Skeletal muscle satellite cell (primary cell): Measurements from ENCODE around the gene TTC7B.

ENCODE experiments used
- H3K27me3 ChIP-seq: 2 replicates; pipeline ENCODE4 v1.7.0; 2013; ENCODE audit warnings: low read length; ENCODE audit not compliant: control insufficient read depth, insufficient read depth
- H3K36me3 ChIP-seq: 2 replicates; pipeline ENCODE4 v1.7.0; 2013; ENCODE audit warnings: mild to moderate bottlenecking, control low read depth, low read length; ENCODE audit not compliant: insufficient read depth
- H3K4me1 ChIP-seq: 2 replicates; pipeline ENCODE4 v1.7.0; 2013; ENCODE audit warnings: low read length; ENCODE audit not compliant: control insufficient read depth, insufficient read depth
- H3K4me2 ChIP-seq: 2 replicates; pipeline ENCODE4 v1.7.0; 2013; ENCODE audit warnings: mild to moderate bottlenecking, low read length
- H3K4me3 ChIP-seq: 2 replicates; pipeline ENCODE4 v1.7.0; 2013; ENCODE audit warnings: low read length
- H3K9ac ChIP-seq: 2 replicates; pipeline ENCODE4 v1.7.0; 2013; ENCODE audit warnings: mild to moderate bottlenecking, low read depth, low read length, moderate library complexity
- H3K9me3 ChIP-seq: replicated peaks from 2 replicates; pipeline ENCODE4 v1.7.0; 2013; ENCODE audit warnings: mild to moderate bottlenecking, control low read depth, low read length

TTC7B gene

DNA sequence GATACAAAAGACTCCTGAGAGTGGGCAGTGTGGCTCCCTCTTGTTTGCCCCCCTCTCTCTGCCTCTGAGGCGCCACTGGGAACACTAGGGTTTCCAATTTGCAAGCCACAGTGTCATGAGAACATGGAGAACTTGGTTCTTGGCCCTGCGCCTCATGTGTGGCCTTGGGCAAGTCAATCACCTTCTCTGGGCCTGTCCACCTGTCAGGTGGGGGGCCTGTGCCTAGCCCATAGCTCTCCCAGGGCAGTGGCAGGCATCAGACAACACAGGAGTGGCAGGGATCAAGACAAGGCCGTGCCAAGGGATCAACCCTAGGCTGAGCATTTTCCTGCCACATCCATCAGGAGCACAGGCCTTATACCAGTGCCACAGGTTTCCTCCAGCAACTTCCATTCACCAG, 234.1 kb downstream of the TTC7B start:
- no peak overlapping the region for H3K4me3 ChIP-seq
- H3K9me3 ChIP-seq: no peaks in the 10 kb centered on the region
- H3K4me2 ChIP-seq: no peak overlapping the region
- H3K36me3 ChIP-seq: no peaks in the 10 kb centered on the region
- no peaks in the 10 kb centered on the region for H3K27me3 ChIP-seq
- H3K4me1 ChIP-seq: no peaks in the 10 kb centered on the region
- H3K9ac ChIP-seq: no peak overlapping the region

DNA sequence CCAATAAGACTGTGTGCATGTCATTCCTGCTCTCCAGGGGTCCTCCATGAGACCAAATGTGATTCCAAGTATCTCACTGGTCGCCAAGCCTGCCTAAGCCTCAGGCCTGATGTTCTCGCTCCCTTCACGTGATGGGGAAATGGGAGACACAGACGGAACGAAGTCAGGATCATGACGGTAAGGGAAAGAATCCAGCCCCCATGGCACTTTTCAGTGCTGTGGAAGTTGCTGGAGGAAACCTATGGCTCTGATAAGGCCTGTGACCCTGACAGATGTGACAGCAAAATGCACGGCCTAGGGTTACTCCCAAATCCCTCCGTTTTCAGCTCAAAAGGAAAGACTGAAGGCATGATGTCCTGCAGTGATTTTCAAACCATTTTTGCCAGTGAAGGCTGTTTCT, 234.5 kb downstream of the TTC7B start:
- no peaks in the 10 kb centered on the region for H3K36me3 ChIP-seq

DNA sequence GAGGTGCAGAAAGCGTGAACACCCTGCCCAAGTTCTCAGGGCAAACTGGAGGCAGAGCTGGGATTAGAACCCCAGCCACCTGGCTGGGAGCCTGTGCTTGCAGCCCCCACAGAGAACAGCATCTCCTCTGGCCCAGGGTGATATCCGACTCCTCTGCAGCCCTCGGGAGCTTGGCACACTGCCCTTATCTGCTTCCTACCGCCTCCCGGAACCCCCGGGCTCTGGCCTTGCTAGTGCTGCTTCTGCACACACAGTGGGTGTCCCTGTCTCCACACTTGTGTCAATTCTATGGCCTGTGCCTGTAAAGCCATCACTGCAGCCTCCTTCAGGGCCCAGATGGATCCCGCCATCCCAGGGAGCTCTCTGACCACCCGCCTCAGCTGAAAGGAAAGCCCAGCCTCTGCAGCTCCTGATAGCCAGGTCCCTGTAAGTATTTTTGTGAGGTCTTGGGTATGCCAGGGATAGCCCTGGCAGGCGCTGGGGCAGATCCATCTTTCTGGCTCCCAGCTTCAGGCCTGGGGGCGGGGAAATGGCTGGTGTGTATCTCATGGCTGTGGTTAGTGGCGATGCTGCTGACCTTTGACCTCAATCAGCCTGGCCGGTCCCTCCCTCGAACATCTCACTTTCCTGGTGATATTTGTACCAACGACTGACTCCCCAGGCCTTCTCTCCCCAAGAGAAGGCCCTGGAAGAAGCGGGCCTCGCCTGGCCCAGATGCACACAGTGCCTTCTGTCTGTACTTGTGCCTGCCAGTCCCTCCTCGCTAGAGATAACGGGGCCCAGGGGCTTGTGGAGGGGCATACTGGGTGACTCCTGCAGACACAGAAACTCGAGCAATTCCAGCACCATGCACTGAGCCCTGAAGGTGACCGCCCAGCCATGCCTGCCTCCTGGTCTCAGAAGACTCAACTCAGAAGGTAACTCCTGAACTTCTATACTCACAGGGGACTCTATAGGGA, 235.6 kb downstream of the TTC7B start:
- Histone ChIP-seq H3K4me2 (no peak overlapping the region), H3K9me3 (no peaks in the 10 kb centered on the region), H3K36me3 (no peaks in the 10 kb centered on the region), H3K27me3 (no peaks in the 10 kb centered on the region), H3K4me1 (no peaks in the 10 kb centered on the region), H3K4me3 (no peak overlapping the region), H3K9ac (no peak overlapping the region)

More for the DNA sequence above, 234.5 kb downstream of the TTC7B start:
- H3K4me3 ChIP-seq: no peak overlapping the region
- no peaks in the 10 kb centered on the region for H3K9me3 ChIP-seq
- H3K27me3 ChIP-seq: no peaks in the 10 kb centered on the region
- H3K4me2 ChIP-seq: no peak overlapping the region
- no peaks in the 10 kb centered on the region for H3K4me1 ChIP-seq
- H3K9ac ChIP-seq: no peak overlapping the region

DNA sequence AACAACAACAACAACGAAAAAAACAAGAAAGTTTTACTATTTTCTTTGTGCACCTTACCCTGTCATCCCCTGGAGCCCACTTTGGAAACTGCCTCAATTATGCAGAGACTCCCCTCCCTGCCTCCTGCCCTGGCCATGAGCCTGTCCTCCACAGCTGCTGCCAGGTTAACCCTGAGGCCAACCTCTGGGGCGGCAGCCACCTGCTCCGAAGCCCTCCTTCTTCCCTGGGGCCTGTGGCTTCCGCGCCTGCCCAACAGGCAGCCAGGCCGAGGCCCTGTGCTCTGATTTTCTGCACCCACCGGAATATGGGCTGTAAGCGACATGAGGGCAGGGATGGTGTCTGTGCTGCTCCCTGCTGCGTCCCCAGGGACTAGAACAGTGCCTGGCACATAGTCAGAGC, 236.4 kb downstream of the TTC7B start:
- Histone ChIP-seq H3K9me3 (no peaks in the 10 kb centered on the region), H3K36me3 (no peaks in the 10 kb centered on the region), H3K9ac (no peak overlapping the region), H3K27me3 (no peaks in the 10 kb centered on the region), H3K4me2 (no peak overlapping the region), H3K4me1 (no peaks in the 10 kb centered on the region), H3K4me3 (no peak overlapping the region)

DNA sequence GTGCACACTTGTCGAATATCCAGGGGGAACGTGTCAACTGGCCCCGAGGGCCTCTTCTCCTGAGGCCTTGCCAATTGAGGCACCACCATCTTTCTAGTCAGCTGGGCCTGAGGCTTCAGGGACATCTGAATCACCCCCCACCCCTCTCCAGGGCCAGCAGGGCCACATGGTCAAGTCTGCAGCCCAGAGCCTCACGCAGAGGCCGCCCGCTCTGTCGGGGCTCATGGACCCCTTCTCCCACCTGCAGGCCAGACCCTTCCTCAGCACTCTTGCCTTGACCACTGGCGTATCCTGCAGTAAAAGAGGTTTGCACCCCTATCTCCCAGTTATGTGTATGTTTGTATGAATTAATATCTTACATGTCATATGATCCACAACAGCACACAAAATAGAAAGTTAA, 237.1 kb downstream of the TTC7B start:
- no peak overlapping the region for H3K4me2 ChIP-seq
- H3K4me1 ChIP-seq: no peaks in the 10 kb centered on the region
- H3K9me3 ChIP-seq: no peaks in the 10 kb centered on the region
- H3K36me3 ChIP-seq: no peaks in the 10 kb centered on the region
- no peak overlapping the region for H3K9ac ChIP-seq
- no peaks in the 10 kb centered on the region for H3K27me3 ChIP-seq
- H3K4me3 ChIP-seq: no peak overlapping the region

DNA sequence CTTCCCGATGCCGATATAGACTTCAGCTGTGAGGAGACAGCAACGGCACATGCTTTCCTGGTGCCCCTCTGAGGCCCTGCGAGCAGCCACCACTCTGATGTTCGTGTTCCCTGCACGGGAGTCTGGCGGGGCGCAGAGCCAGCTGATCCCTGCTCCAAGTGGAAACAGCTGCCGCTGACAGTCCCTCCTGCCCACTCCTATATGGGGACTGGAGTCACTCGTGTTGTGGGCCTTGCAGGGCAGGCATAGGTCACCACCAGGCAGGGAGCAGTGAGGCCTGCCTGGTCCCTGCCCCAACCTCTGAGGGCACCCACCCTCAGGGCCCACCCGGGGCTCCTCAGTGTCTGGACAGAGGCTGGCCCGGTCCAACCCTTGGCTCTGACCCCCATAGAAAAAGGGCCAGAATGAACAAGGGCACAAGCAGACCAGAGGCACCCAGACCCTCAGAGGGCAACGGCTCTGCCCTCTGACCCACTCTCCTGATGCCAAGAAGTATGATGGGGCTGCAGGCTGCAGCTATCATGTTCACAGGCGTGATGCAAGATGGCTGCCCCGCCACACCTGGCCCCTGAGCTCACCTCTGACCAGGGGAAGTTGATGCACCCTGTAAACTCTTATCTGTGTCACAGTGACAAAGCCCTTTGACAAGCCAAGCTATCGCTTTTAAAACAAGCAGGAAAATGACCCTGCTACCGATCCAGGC, 237.8 kb downstream of the TTC7B start:
- no peak overlapping the region for H3K9ac ChIP-seq
- no peaks in the 10 kb centered on the region for H3K4me1 ChIP-seq
- H3K4me2 ChIP-seq: no peak overlapping the region
- no peaks in the 10 kb centered on the region for H3K27me3 ChIP-seq
- no peaks in the 10 kb centered on the region for H3K36me3 ChIP-seq
- H3K4me3 ChIP-seq: no peak overlapping the region
- no peaks in the 10 kb centered on the region for H3K9me3 ChIP-seq

DNA sequence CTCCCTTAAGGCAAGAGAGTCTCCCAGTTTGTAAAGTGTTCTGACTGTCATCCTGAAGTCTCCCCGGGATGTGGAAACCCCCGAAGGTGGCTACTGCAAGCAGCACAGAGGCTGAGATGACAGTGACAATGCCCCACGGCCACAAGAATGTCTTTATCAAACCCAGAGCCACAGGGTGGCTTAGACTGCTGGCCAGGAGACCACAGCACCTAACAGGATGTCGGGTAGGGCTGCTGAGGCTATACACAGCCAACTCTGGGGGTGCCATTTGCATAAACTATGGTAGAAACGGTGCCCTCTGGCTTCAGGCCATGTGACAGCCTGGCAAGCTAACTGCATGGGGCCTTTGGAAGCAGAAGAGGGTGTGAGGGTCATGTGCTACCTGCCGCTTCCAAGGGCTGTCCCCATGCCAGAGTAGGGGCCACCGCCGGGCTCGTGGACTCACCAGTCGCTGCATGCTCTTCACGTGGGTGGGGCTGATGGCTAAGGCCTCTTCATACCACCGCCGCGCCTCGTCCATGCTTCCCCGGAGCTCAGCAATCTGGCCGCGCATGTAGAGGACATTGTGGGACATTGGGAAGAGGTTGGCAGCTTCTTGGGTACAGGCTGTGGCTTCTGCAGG, 238.5 kb downstream of the TTC7B start:
- no peak overlapping the region for H3K9ac ChIP-seq

DNA sequence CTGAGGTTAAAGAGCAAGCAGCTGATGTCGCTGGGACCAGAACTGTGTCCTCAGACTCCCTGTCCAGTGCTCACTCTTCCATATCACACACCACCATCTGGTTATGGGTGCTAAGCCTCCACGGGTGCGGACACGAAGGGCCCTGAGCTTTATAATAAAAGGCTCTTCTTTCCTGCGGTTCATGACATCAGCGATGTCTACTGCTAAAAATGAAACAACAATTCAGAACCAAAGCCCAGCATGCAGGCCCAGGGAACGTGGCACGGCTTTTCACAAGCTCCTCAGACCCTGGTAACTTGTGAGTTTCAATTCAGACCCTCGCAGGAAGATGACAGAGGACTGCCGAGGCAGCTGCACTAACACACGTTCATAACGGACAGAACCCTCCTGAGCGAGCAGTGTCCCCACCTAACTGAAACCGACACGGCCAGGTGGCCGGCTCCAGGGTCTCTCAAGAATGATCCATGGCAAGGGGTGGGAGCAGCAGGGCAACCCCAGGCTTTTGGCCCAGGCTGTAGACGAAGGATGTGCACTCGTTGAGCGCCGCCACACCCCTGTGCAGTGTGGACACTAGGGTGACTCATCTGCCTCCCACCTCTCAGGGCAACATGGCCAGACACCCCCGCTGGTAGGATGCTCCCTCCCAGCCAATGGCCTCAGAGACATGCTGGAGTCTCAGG, 239.1 kb downstream of the TTC7B start:
- no peaks in the 10 kb centered on the region for H3K36me3 ChIP-seq
- no peaks in the 10 kb centered on the region for H3K27me3 ChIP-seq
- no peak overlapping the region for H3K4me2 ChIP-seq
- no peaks in the 10 kb centered on the region for H3K9me3 ChIP-seq
- H3K4me1 ChIP-seq: no peaks in the 10 kb centered on the region
- H3K9ac ChIP-seq: no peak overlapping the region
- H3K4me3 ChIP-seq: no peak overlapping the region

More for the DNA sequence above, 238.5 kb downstream of the TTC7B start:
- Histone ChIP-seq H3K4me3 (no peak overlapping the region), H3K27me3 (no peaks in the 10 kb centered on the region), H3K4me1 (no peaks in the 10 kb centered on the region), H3K36me3 (no peaks in the 10 kb centered on the region), H3K4me2 (no peak overlapping the region), H3K9me3 (no peaks in the 10 kb centered on the region)

DNA sequence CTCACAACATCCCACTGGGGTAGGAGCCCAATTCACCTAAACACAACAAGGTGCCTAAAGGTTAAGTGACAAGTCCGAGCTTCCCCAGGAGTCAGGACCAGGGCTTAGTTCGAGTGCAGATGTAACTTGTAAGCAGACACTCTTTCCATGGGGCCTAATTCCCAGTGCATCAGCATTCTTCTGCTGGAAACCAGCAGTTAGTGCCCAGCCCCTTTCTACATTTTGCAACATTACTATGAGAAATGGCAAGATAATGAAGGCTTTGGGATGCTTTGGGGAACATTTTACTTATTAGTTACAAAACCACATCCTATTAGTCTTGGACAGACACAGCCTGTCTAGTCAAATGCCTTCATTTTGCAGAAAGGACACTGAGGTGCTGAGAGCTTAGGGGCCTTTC, 239.6 kb downstream of the TTC7B start:
- Histone ChIP-seq H3K4me1 (no peaks in the 10 kb centered on the region), H3K9ac (no peak overlapping the region), H3K4me2 (no peak overlapping the region), H3K9me3 (no peaks in the 10 kb centered on the region), H3K4me3 (no peak overlapping the region), H3K36me3 (no peaks in the 10 kb centered on the region), H3K27me3 (no peaks in the 10 kb centered on the region)

DNA sequence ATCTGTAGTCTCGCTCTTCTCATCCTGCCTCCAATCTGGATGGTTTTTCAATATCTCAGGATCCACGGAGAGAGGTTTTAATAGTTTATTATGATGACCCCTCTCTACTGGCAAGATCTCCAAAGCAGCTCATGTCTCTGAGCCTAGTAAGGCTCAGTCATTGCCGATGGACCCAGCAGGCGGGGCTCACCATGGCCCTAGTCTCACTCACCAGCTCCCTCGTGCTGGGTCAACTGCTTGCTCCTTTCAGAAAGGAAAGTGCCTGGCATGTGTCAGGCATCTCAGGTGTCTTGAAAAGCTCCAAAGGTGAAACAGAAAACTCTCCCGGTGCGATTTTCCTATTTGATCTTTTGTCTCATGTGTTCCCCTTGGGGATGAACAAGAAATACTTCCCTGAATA, 240.4 kb downstream of the TTC7B start:
- Histone ChIP-seq H3K9me3 (no peaks in the 10 kb centered on the region), H3K9ac (no peak overlapping the region), H3K4me3 (no peak overlapping the region), H3K27me3 (no peaks in the 10 kb centered on the region), H3K36me3 (no peaks in the 10 kb centered on the region), H3K4me1 (no peaks in the 10 kb centered on the region), H3K4me2 (no peak overlapping the region)

DNA sequence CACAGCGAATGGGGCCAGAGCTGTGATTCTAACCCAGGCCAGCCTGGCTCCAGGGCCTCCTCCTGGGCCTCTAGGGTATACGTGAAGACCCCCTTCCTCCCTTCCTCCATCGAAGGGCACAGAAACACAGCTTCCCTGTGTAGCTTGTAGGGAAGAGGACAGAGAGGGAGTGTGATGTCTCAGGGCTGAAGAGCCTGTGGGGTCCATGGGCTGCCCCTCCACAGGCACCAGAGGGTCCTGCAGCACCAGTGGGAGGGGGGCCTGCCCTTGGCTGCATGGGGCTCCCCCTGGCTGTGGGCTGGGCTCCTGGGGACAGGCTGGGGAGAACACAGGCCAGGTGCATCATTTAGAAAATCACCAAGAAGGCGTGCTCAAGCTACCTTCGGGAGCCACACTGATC, 240.9 kb downstream of the TTC7B start:
- Histone ChIP-seq H3K9ac (no peak overlapping the region), H3K4me2 (no peak overlapping the region), H3K4me3 (no peak overlapping the region), H3K4me1 (no peaks in the 10 kb centered on the region), H3K27me3 (no peaks in the 10 kb centered on the region), H3K9me3 (no peaks in the 10 kb centered on the region), H3K36me3 (no peaks in the 10 kb centered on the region)
